Activated naive CD8-positive, alpha-beta T cell treated with anti-CD3 and anti-CD28 coated beads, Interleukin-2, amount 10 ng/mL, durations not matched to agents 7 days and 5 days (primary cell): ENCODE data around the gene MMP20. TPM values are rescaled to one million over a fixed set of nuclear protein-coding genes. Genes with fewer than 3 reads are reported as not detected.

Experiments
- ATAC-seq: fragments of 150-1000 bp; cut with Tn5 transposase; one replicate; pipeline ENCODE4 v1.10.0; 2021; ENCODE audit warnings: low read depth, moderate library complexity
- POLR2A ChIA-PET: fragments of 350-600 bp; sonication (Branson Sonifier 250); formaldehyde crosslinking; loops from one replicate; lab custom pipeline; 2021; ENCODE audit warnings: antibody characterized with exemption; lab: Charles Lee
- DNase-seq: peaks from one replicate; pipeline ENCODE4 v3.0.0; 2021
- H3K27ac Mint-ChIP-seq: one replicate; pipeline ENCODE4 v1.8.0; 2022; ENCODE audit warnings: mild to moderate bottlenecking, mixed read lengths
- H3K27me3 Mint-ChIP-seq: one replicate; pipeline ENCODE4 v1.8.0; 2022; ENCODE audit warnings: mild to moderate bottlenecking, moderate library complexity, mixed read lengths
- H3K36me3 Mint-ChIP-seq: one replicate; pipeline ENCODE4 v1.8.0; 2021; ENCODE audit warnings: mild to moderate bottlenecking, mixed read lengths
- H3K4me1 Mint-ChIP-seq: one replicate; pipeline ENCODE4 v1.8.0; 2021; ENCODE audit warnings: mixed read lengths
- H3K4me3 Mint-ChIP-seq: one replicate; pipeline ENCODE4 v1.8.0; 2022; ENCODE audit warnings: mild to moderate bottlenecking, moderate library complexity, mixed read lengths
- H3K9me3 Mint-ChIP-seq: one replicate; pipeline ENCODE4 v1.8.0; 2021; ENCODE audit warnings: mixed read lengths
- total RNA-seq, 2 experiments: library from RNA; stranded (reverse); gene quantifications; one replicate each; pipeline ENCODE4 v1.2.3, GENCODE V29; 2021

Gene MMP20
- not detected for total RNA-seq

- no peak for DNase-seq
- H3K9me3 Mint-ChIP-seq: no peaks in the 10 kb centered on the region
- POLR2A ChIA-PET: no interaction called here
- no peak within 1 kb of the TSS for H3K27ac Mint-ChIP-seq
- no peak within 1 kb of the TSS for H3K4me3 Mint-ChIP-seq
- peaks cover 2% of the 10 kb centered on the region for H3K4me1 Mint-ChIP-seq
- H3K27me3 Mint-ChIP-seq: peaks cover 31% of the 10 kb centered on the region
- H3K36me3 Mint-ChIP-seq: no peaks in the 10 kb centered on the region
- no peak for ATAC-seq
These were observed at the start of gene MMP20 for GRCh38 chr11:102625177-102625576. Gene MMP20, minus strand, starts transcription at chr11:102625332. Its CDS starts 13 bp downstream, at chr11:102625319.

GRCh38 chr11:102669664-102670063 lies 44.5 kb upstream of the MMP20 start:
- no peak for ATAC-seq
- Mint-ChIP-seq H3K36me3 (no peaks in the 10 kb centered on the region), H3K4me1 (peaks cover 5% of the 10 kb centered on the region)

DNA sequence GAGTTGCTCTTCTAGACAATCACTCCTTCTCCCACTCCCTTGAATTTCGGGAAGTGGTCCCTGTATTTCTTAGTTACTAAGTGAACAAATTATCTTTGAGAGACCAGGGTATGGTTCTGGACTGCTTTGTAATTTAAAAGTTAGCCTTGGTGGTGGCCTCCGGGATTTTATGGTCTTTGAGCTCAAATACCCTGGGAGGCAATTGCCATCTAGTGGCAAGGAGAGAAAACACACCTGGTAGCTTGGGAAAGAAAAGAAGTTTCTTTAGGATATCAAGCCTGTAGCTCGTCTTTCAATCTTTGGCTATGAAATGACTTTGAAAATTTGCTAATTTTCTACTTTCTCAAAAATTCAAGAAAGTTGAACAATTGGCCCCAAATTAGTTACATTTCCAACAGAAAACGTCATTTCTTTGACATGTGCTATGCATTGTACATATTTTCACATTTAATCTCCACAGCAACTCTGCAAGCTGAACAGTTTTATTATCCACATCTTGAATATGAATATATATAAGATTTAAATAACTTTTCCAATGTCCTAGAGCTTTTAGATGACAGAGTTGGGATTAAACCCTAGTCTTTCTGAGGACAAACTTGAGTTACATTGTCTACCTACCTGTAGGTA lies 41.3 kb upstream of the MMP20 start:
- Mint-ChIP-seq H3K9me3 (no peaks in the 10 kb centered on the region), H3K27me3 (peaks cover 11% of the 10 kb centered on the region), H3K4me3 (no peak overlapping the region), H3K27ac (no peak overlapping the region), H3K4me1 (peaks cover 5% of the 10 kb centered on the region), H3K36me3 (no peaks in the 10 kb centered on the region)
- no peak for ATAC-seq
- DNase-seq: no peak
- POLR2A ChIA-PET: interaction anchor here (0.5 to 0.9 kb wide), 2 partner anchors 324 to 659 kb away, joined by 4 to 5 read pairs; no protein-coding TSS in a partner anchor

More at GRCh38 chr11:102669664-102670063, 44.5 kb upstream of the MMP20 start:
- H3K4me3 Mint-ChIP-seq: no peak overlapping the region
- POLR2A ChIA-PET: no interaction called here
- H3K27me3 Mint-ChIP-seq: peaks cover 15% of the 10 kb centered on the region
- no peaks in the 10 kb centered on the region for H3K9me3 Mint-ChIP-seq
- DNase-seq: no peak
- no peak overlapping the region for H3K27ac Mint-ChIP-seq

GRCh38 chr11:102664001-102664752 lies 39.0 kb upstream of the MMP20 start:
- Mint-ChIP-seq H3K27ac (no peak overlapping the region), H3K4me1 (peaks cover 5% of the 10 kb centered on the region)
- ATAC-seq: peak; percentile 65

DNA sequence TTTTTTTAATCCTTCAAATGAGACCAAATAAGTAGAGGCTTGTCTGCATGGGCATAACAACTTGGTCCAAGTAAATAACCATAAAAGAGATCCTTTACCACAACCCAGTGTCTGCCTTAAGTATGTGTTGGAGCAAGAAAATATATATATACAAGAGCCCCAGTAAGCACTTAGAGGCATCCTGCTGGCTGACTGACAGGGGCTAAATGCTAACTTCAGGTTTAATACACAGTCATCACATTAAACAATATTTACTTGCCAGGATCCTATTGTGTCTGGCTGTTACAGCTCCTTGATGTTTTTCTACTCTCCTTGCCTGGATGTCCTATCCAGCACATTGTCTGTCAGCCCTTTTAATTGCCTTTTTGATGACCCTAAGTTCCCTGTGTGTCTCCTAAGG lies 37.5 kb upstream of the MMP20 start:
- ATAC-seq (no peak), DNase-seq (no peak)
- POLR2A ChIA-PET: no interaction called here
- peaks cover 5% of the 10 kb centered on the region for H3K4me1 Mint-ChIP-seq
- no peak overlapping the region for H3K4me3 Mint-ChIP-seq
- peaks cover 9% of the 10 kb centered on the region for H3K27me3 Mint-ChIP-seq
- no peaks in the 10 kb centered on the region for H3K36me3 Mint-ChIP-seq
- no peaks in the 10 kb centered on the region for H3K9me3 Mint-ChIP-seq
- H3K27ac Mint-ChIP-seq: no peak overlapping the region

More at GRCh38 chr11:102664001-102664752, 39.0 kb upstream of the MMP20 start:
- peaks cover 7% of the 10 kb centered on the region for H3K27me3 Mint-ChIP-seq
- no peak overlapping the region for H3K4me3 Mint-ChIP-seq
- no peaks in the 10 kb centered on the region for H3K9me3 Mint-ChIP-seq
- POLR2A ChIA-PET: no interaction called here
- no peak for DNase-seq
- no peaks in the 10 kb centered on the region for H3K36me3 Mint-ChIP-seq

- no peaks in the 10 kb centered on the region for H3K9me3 Mint-ChIP-seq
- POLR2A ChIA-PET: no interaction called here
- no peaks in the 10 kb centered on the region for H3K36me3 Mint-ChIP-seq
- no peak overlapping the region for H3K27ac Mint-ChIP-seq
- H3K4me3 Mint-ChIP-seq: no peak overlapping the region
- H3K4me1 Mint-ChIP-seq: peaks cover 2% of the 10 kb centered on the region
- ATAC-seq: no peak
- peaks cover 17% of the 10 kb centered on the region for H3K27me3 Mint-ChIP-seq
- no peak for DNase-seq
These were observed 35.9 kb upstream of the MMP20 start for GRCh38 chr11:102661040-102661439.

DNA sequence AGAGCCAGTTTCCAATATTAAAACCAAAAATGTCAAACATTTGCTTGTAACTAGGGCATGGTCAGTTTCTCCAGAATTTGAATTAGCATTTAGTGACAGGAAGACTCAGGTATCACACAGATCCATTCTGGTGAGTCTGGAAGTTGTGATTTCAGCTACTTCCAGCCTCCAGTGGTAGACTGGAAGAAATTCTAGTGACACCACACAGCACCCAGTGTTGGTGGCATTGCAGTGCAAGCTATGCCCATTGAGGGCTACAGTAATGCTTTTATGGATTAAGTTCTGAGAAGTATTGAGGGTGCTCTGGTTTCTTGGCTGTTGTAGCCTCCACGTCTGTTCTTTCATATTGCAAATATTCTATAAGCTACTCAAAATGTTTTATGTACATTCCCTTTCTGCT lies 31.4 kb upstream of the MMP20 start:
- DNase-seq: no peak
- no peak for ATAC-seq
- peaks cover 8% of the 10 kb centered on the region for H3K9me3 Mint-ChIP-seq
- no peak overlapping the region for H3K27ac Mint-ChIP-seq
- H3K4me1 Mint-ChIP-seq: no peaks in the 10 kb centered on the region
- H3K4me3 Mint-ChIP-seq: no peak overlapping the region
- POLR2A ChIA-PET: no interaction called here
- H3K36me3 Mint-ChIP-seq: peaks cover 1% of the 10 kb centered on the region
- H3K27me3 Mint-ChIP-seq: peaks cover 16% of the 10 kb centered on the region

DNA sequence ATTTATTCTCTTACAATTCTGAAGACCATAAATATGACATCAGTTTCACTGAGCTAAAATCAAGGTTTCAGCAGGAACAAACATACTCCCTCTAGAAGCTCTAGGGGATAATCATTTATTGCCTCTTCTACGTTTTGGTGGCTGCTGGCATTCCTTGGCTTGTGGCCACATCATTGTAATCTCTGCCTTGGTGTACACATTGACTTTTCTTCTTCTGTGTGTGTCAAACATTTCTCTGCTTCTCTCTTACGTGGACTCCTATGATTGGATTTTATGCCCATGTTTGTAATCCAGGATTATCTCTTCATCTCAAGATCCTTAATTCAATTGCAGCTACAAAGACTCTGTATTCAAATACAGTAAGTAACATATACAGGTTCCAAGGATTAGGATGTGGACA lies 30.4 kb upstream of the MMP20 start:
- ATAC-seq (no peak), DNase-seq (no peak)
- Mint-ChIP-seq H3K36me3 (peaks cover 1% of the 10 kb centered on the region), H3K4me3 (no peak overlapping the region), H3K27me3 (peaks cover 16% of the 10 kb centered on the region), H3K9me3 (peaks cover 8% of the 10 kb centered on the region), H3K4me1 (no peaks in the 10 kb centered on the region), H3K27ac (no peak overlapping the region)
- POLR2A ChIA-PET: no interaction called here

DNA sequence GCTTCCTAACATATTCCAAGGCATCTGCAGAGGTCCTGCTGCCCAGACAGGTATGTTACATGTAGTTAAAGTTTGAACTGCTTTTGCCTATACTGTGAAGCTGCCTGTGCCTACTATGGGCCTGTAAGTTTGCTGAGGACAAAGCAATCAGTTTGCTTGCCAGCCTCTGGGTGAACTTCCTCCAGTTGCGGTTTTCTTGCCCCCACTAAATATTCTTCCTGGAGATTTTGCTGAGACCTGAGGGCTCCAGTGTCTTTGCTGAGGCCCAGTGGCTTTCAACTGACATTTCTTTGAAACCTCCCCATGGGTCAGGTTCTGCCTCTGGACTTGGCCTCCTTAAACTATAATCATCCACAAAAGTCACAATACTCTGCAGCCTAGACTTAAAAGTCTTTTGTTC lies 29.6 kb upstream of the MMP20 start:
- Mint-ChIP-seq H3K27me3 (peaks cover 18% of the 10 kb centered on the region), H3K27ac (no peak overlapping the region), H3K4me1 (no peaks in the 10 kb centered on the region), H3K4me3 (no peak overlapping the region), H3K9me3 (peaks cover 8% of the 10 kb centered on the region), H3K36me3 (peaks cover 1% of the 10 kb centered on the region)
- ATAC-seq (no peak), DNase-seq (no peak)
- POLR2A ChIA-PET: no interaction called here

DNA sequence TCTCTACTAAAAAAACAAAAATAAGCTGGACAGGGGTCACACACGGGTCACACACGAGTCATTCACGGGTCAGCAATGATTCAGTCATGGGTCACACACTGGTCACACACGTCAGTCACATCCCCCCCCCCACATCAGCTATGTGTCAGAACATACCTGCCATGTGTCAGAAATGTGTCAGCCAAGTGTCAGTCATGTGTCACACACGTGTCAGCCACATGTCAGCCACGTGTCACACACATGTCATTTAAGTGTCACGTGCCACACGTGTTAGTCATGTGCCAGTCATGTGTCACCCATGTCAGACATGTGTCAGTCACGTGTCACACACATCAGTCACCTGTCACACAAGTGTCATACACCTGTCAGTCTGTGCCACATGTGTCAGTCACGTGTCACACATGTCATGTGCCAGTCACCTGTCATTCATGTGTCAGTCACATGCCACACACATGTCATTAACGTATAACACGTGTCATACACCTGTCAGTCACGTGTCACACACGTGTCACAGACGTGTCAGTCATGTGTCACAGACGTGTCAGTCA lies 28.7 kb upstream of the MMP20 start:
- POLR2A ChIA-PET: no interaction called here
- DNase-seq: no peak
- Mint-ChIP-seq H3K4me1 (no peaks in the 10 kb centered on the region), H3K4me3 (no peak overlapping the region), H3K27me3 (peaks cover 19% of the 10 kb centered on the region), H3K9me3 (peaks cover 8% of the 10 kb centered on the region), H3K36me3 (peaks cover 1% of the 10 kb centered on the region), H3K27ac (no peak overlapping the region)
- no peak for ATAC-seq

DNA sequence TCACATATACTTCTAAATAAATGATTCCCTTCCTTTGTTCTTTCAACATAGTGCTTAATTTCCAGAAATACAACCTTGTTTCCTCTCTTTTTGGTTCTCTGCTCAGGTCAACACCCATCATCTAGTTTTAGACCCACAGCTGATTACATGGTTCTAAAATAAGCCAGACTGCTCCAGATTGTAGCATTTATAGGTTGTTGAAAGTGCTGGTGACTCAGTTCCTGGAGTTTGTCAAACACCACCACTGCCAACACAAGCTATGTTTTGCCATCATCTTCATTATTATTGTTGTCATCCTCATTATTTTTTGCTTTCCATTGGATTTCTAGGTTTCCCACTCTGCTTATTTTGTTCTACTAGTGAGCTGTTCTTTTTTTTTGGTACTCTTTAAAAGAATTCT lies 22.3 kb upstream of the MMP20 start:
- ATAC-seq: no peak
- H3K27ac Mint-ChIP-seq: no peak overlapping the region
- H3K36me3 Mint-ChIP-seq: no peaks in the 10 kb centered on the region
- no peaks in the 10 kb centered on the region for H3K4me1 Mint-ChIP-seq
- H3K4me3 Mint-ChIP-seq: no peak overlapping the region
- DNase-seq: no peak
- no peaks in the 10 kb centered on the region for H3K9me3 Mint-ChIP-seq
- POLR2A ChIA-PET: no interaction called here
- H3K27me3 Mint-ChIP-seq: peaks cover 13% of the 10 kb centered on the region

GRCh38 chr11:102643941-102644340 lies 18.8 kb upstream of the MMP20 start:
- POLR2A ChIA-PET: no interaction called here
- DNase-seq (no peak), ATAC-seq (no peak)
- peaks cover 14% of the 10 kb centered on the region for H3K27me3 Mint-ChIP-seq
- no peak overlapping the region for H3K27ac Mint-ChIP-seq
- no peak overlapping the region for H3K4me3 Mint-ChIP-seq
- H3K4me1 Mint-ChIP-seq: peaks cover 3% of the 10 kb centered on the region
- H3K36me3 Mint-ChIP-seq: no peaks in the 10 kb centered on the region
- H3K9me3 Mint-ChIP-seq: no peaks in the 10 kb centered on the region

GRCh38 chr11:102640946-102641345 lies 15.8 kb upstream of the MMP20 start:
- H3K27me3 Mint-ChIP-seq: peaks cover 20% of the 10 kb centered on the region
- ATAC-seq: no peak
- H3K4me3 Mint-ChIP-seq: no peak overlapping the region
- peaks cover 3% of the 10 kb centered on the region for H3K4me1 Mint-ChIP-seq
- H3K27ac Mint-ChIP-seq: no peak overlapping the region
- no peaks in the 10 kb centered on the region for H3K9me3 Mint-ChIP-seq
- no peaks in the 10 kb centered on the region for H3K36me3 Mint-ChIP-seq
- POLR2A ChIA-PET: no interaction called here
- DNase-seq: no peak

- POLR2A ChIA-PET: no interaction called here
- no peaks in the 10 kb centered on the region for H3K36me3 Mint-ChIP-seq
- no peaks in the 10 kb centered on the region for H3K9me3 Mint-ChIP-seq
These were observed 14.5 kb upstream of the MMP20 start for GRCh38 chr11:102639656-102640055.

More at GRCh38 chr11:102639656-102640055, 14.5 kb upstream of the MMP20 start:
- DNase-seq (no peak), ATAC-seq (no peak)
- no peak overlapping the region for H3K4me3 Mint-ChIP-seq
- peaks cover 3% of the 10 kb centered on the region for H3K4me1 Mint-ChIP-seq
- H3K27me3 Mint-ChIP-seq: peaks cover 18% of the 10 kb centered on the region
- H3K27ac Mint-ChIP-seq: no peak overlapping the region
